ENCODE results near the gene FAM107B. TPM values are rescaled to one million over a fixed set of nuclear protein-coding genes. Genes with fewer than 3 reads are reported as not detected.
"Not testable (repeated sequence)": the region's sequence is repeated elsewhere in the genome, so short reads cannot be mapped to it uniquely, and the experiment has no call there.

The FAM107B gene
- total and polyA plus RNA-seq, 2 of the 8 experiments (the other 6 are each of a cell fraction or from before 2014, with no cell fraction given) = 7.5 to 28.1 TPM

- H2AK5ac ChIP-seq (ENCODE audit: low read depth, low read length); H3K9ac ChIP-seq (replicated peaks in 1 of 4; ENCODE audit: extremely low read depth in 1 of 4, low read depth in 3 of 4, low read length in 3 of 4); H4K8ac ChIP-seq (ENCODE audit: extremely low read depth, insufficient read depth, low read length); H4K91ac ChIP-seq (replicated peaks; ENCODE audit: insufficient read length, low read length); H3K4me3 ChIP-seq (ENCODE audit: extremely low read depth in 1 of 4, insufficient read depth in 2 of 4, low read depth in 3 of 4, low read length in 4 of 4); H2BK12ac ChIP-seq (ENCODE audit: low read depth, low read length); H3K14ac ChIP-seq (ENCODE audit: insufficient read length); H3K79me1 ChIP-seq (ENCODE audit: low read depth, low read length); H3K23ac ChIP-seq (ENCODE audit: insufficient read length); H2BK5ac ChIP-seq (ENCODE audit: low read depth, low read length); H4K20me1 ChIP-seq (replicated peaks in 1 of 2; ENCODE audit: control insufficient read depth in 1 of 2, insufficient read depth in 2 of 2, low read length in 2 of 2); H4K5ac ChIP-seq (ENCODE audit: insufficient read length, low read depth, low read length); H2AFZ ChIP-seq (ENCODE audit: low read length); H3K4ac ChIP-seq (replicated peaks; ENCODE audit: insufficient read length, low read depth, low read length); H3K79me2 ChIP-seq (ENCODE audit: control insufficient read depth in 1 of 2, insufficient read depth in 2 of 2, low read length in 2 of 2); H3K9me3 ChIP-seq (ENCODE audit: insufficient read depth in 2 of 2, low read depth in 1 of 2, low read length in 1 of 2); H3K27me3 ChIP-seq (replicated peaks in 1 of 4; ENCODE audit: control insufficient read depth in 3 of 4, extremely low read depth in 1 of 4, insufficient read depth in 3 of 4, low read length in 3 of 4); H3K4me2 ChIP-seq (ENCODE audit: insufficient read depth in 1 of 2, low read depth in 2 of 2, low read length in 2 of 2); H3K23me2 ChIP-seq (ENCODE audit: low read depth, low read length); H3K4me1 ChIP-seq (replicated peaks in 1 of 4; ENCODE audit: control insufficient read depth in 3 of 4, insufficient read depth in 4 of 4, low read length in 3 of 4); FAIRE-seq; H2BK15ac ChIP-seq (ENCODE audit: low read length); DNase-seq (ENCODE audit: low read depth in 1 of 2, low spot score in 2 of 2); H2BK120ac ChIP-seq (replicated peaks; ENCODE audit: low read depth, low read length); H3K56ac ChIP-seq (replicated peaks; ENCODE audit: insufficient read length, low read depth, low read length); H3K18ac ChIP-seq (ENCODE audit: extremely low read depth, low read length); H3K36me3 ChIP-seq (ENCODE audit: control insufficient read depth in 2 of 4, insufficient read depth in 4 of 4, low read length in 3 of 4); H2BK20ac ChIP-seq (ENCODE audit: low read length); H3K27ac ChIP-seq (ENCODE audit: low read depth, low read length): not testable (repeated sequence)
- CTCF ChIA-PET (ENCODE audit: partially characterized antibody) = interaction anchor here (0.6 to 1.2 kb wide), 2 partner anchors 97 to 329 kb away, joined by 3 read pairs; no protein-coding TSS in a partner anchor
- WGBS, 2 experiments (ENCODE audit: extremely low coverage in 1 of 2, insufficient coverage in 1 of 2, insufficient read length in 1 of 2, insufficient replicate concordance in 2 of 2, low coverage in 1 of 2, low lambda C conversion rate in 2 of 2, missing lambda C conversion rate in 1 of 2) = 90% methylated on average over 5 of the region's 5 CpGs; no CpG with 5 or more reads in 1 of the 2 experiments
- POLR2A ChIA-PET (ENCODE audit: partially characterized antibody) = interaction anchor here (0.6 kb wide), 2 partner anchors 11 to 85 kb away, joined by 3 read pairs; no protein-coding TSS in a partner anchor
Measured at GRCh38 chr10:14634572-14634971, 140.1 kb downstream of the FAM107B start.

Data from H1 (cell line).